Psoas muscle (tissue), 8 donors: ENCODE measurements around the gene DVL1. TPM values are rescaled to one million over a fixed set of nuclear protein-coding genes. Genes with fewer than 3 reads are reported as not detected.

Source experiments
- ATAC-seq, 4 donors: fragments of 200-7000 bp; cut with Tn5 transposase; one replicate each; pipeline ENCODE4 v1.9.1; 2020; ENCODE audit warnings: moderate library complexity in 3 of 4, mild to moderate bottlenecking in 2 of 4
- DNase-seq, 2 donors: peaks; one replicate each; pipeline ENCODE4 v3.0.0-alpha.2; 2020
- H3K27ac ChIP-seq: fragments of 200-600 bp; one replicate; pipeline ENCODE4 v1.8.0; 2022
- H3K27me3 ChIP-seq, 3 donors: fragments of 200-600 bp in 1 of 3; one replicate each; pipeline versions ENCODE4 v1.6.1 to v1.8.0; 2013 to 2022; ENCODE audit warnings: low read length in 2 of 3, mild to moderate bottlenecking in 2 of 3, moderate library complexity in 1 of 3; ENCODE audit not compliant: insufficient read depth in 3 of 3
- H3K36me3 ChIP-seq, 2 donors: fragments of 200-600 bp in 1 of 2; one replicate each; pipeline versions ENCODE4 v1.6.1 to v1.8.0; 2013 to 2022; ENCODE audit warnings: low read depth in 1 of 2, mild to moderate bottlenecking in 1 of 2, moderate library complexity in 1 of 2; ENCODE audit not compliant: insufficient read depth in 1 of 2
- H3K4me1 ChIP-seq: fragments of 200-600 bp; one replicate; pipeline ENCODE4 v1.8.0; 2022
- H3K4me3 ChIP-seq: fragments of 200-600 bp; one replicate; pipeline ENCODE4 v1.8.0; 2022; ENCODE audit warnings: mild to moderate bottlenecking
- H3K9me3 ChIP-seq: fragments of 200-600 bp; one replicate; pipeline ENCODE4 v1.8.0; 2022
- WGBS, 3 donors: extraction: QIAGEN DNeasy Blood & Tissue Kit; methylation state at CpG; one replicate each; pipeline versions ENCODE4 v1.1.6 to v1.1.7; 2013; 5-methylcytosine and 5-hydroxymethylcytosine counted together
- intact Hi-C, 2 donors: fragments of 100-400 bp; cut with DNase I; formaldehyde crosslinking; loops; one replicate each; pipeline versions ENCODE4 v1.11.0 to v1.14.2; 2022
- polyA plus RNA-seq, 3 donors: library from polyadenylated mRNA; stranded (reverse); fragments of 200-250 nt; gene quantifications; one replicate each; pipeline ENCODE4 v1.2.3, GENCODE V29; 2013
- total RNA-seq, 4 donors: library from RNA; stranded (reverse); fragmentation: NEBNext Ultra II Directional in 2 of 4; extraction: Animal tissue kit (Norgen Biotek cat#: 25700) in 2 of 4; gene quantifications; one replicate each; pipeline versions ENCODE4 v1.2.1 to v1.2.4, GENCODE V29; 2021 to 2023
- TF ChIP-seq, protein P1 (sequence below): fragments of 200-600 bp; IDR thresholded peaks from one replicate; pipeline ENCODE4 v1.8.0; 2022; ENCODE audit warnings: antibody characterized with exemption
- donor health status: healthy with polysubstance abuse.
- donor health status: DM: no; HTN: no; CAD: no; lungs with moderate emphysema.
- donor health status: Bipolar disorder and iron deficiency.
- donor health status: healthy.
- donor health status: DM: yes; HTN: yes; CAD: no.
- donor health status: DM: no; HTN: no; CAD: no.
- donor health status: DM: no; HTN: no; CAD: no.
- donor health status: DM: yes; HTN: yes; CAD: no.

The DVL1 gene
- total and polyA plus RNA-seq, 7 donors = 162 to 215 (median 208) TPM

DNA sequence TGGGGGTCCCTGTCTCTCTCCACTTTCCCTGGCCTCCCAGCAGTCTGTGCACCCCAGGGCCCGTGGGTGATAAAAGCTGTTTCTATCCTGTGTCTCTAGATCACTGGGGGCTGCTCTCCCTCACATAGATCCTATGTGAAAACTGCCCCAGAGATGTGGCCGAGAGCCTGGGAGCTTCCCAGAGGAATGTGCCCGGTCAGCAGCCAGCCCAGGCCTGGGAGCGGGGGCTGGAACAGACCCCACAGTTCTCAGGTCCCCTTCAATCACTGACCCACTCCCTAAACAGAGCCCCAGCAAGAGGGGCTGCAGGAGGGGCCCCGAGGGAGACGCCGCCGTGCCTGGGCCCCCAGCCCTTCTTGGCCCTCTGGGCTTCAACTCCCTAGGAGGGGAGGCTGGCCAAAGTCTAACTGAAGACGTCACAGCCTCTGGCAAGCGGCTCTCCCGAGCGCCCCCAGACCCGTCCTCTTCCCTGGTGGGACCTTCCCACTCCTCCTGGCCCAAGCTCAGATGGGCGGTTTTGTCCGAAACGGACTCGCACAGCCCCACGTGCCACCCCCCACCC is 8.7 kb upstream of the DVL1 start:
- Histone ChIP-seq H3K9me3 (no peaks in the 10 kb centered on the region), H3K36me3 (peaks cover 0 to 4% of the 10 kb centered on the region in 2 donors), H3K4me1 (peaks cover 21% of the 10 kb centered on the region), H3K4me3 (peak overlapping the region; percentile 57), H3K27me3 (peaks cover 0 to 57% (median 11%) of the 10 kb centered on the region in 3 donors), H3K27ac (peak overlapping the region; percentile 65)
- ATAC-seq (no peak), DNase-seq (peak in 1 of 2 donors; percentile 23)
- TF ChIP-seq, protein P1, sequence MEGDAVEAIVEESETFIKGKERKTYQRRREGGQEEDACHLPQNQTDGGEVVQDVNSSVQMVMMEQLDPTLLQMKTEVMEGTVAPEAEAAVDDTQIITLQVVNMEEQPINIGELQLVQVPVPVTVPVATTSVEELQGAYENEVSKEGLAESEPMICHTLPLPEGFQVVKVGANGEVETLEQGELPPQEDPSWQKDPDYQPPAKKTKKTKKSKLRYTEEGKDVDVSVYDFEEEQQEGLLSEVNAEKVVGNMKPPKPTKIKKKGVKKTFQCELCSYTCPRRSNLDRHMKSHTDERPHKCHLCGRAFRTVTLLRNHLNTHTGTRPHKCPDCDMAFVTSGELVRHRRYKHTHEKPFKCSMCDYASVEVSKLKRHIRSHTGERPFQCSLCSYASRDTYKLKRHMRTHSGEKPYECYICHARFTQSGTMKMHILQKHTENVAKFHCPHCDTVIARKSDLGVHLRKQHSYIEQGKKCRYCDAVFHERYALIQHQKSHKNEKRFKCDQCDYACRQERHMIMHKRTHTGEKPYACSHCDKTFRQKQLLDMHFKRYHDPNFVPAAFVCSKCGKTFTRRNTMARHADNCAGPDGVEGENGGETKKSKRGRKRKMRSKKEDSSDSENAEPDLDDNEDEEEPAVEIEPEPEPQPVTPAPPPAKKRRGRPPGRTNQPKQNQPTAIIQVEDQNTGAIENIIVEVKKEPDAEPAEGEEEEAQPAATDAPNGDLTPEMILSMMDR = no peak
- intact Hi-C loops = no loop called here
- 9 to 14% (median 9%) methylated on average over 17 to 18 of the region's 18 CpGs for WGBS, 3 donors

- Histone ChIP-seq H3K9me3 (no peaks in the 10 kb centered on the region), H3K4me3 (peak overlapping the region; percentile 57), H3K36me3 (peaks cover 0 to 4% of the 10 kb centered on the region in 2 donors), H3K27me3 (peaks cover 0 to 57% (median 7%) of the 10 kb centered on the region in 3 donors), H3K27ac (peak overlapping the region; percentile 65), H3K4me1 (peaks cover 22% of the 10 kb centered on the region)
- peak in 1 of 2 donors; percentile 38 for DNase-seq
- 19 to 48% (median 23%) methylated on average over 18 to 26 of the region's 26 CpGs for whole genome bisulfite sequencing, 3 donors
- intact Hi-C loops = no loop called here
- TF ChIP-seq, protein P1 = no peak
- no peak for ATAC-seq
Measured at GRCh38 chr1:1356796-1357401, 7.7 kb upstream of the DVL1 start.

DNA sequence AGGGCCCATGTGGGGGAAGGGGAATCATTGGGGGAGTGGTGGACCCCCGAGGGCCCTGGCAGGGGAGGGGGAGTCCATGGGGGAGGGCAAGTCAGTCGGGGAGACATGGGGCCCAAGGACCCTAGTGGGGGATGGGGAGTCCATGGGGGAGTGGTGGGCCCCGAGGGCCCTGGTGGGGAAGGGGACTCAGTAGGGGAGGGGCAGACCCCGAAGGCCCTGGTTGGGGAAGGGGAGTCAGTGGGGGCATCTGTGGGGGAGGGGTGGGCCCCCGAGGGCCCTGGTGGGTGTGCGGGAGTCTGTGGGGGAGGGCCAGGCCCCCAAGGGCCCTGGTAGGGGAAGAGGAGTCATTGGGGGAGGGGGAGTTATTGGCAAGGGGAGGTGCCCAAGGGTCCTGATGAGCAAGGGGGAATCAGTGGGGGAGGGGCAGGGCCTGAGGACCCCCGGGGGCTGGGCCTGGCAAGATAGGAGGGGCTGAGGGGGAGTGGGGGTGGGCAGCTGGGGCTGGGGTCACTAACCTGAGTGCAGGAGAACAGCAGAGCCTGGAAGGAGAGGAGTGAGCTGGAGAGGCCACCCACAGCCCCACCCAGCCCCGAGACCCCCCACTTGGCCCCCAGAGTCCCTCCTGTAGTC is 7.1 kb upstream of the DVL1 start:
- H3K27me3 ChIP-seq = peaks cover 0 to 53% (median 7%) of the 10 kb centered on the region in 3 donors
- DNase-seq (peak in 1 of 2 donors; percentile 49), ATAC-seq (no peak)
- H3K4me3 ChIP-seq = peak overlapping the region; percentile 57
- TF ChIP-seq, protein P1 = no peak
- H3K27ac ChIP-seq = no peak overlapping the region
- H3K4me1 ChIP-seq = peaks cover 28% of the 10 kb centered on the region
- no peaks in the 10 kb centered on the region for H3K9me3 ChIP-seq
- WGBS, 3 donors = 20 to 42% (median 26%) methylated on average over 7 to 8 of the region's 8 CpGs
- intact Hi-C loops = no loop called here
- H3K36me3 ChIP-seq = peaks cover 0 to 4% of the 10 kb centered on the region in 2 donors

DNA sequence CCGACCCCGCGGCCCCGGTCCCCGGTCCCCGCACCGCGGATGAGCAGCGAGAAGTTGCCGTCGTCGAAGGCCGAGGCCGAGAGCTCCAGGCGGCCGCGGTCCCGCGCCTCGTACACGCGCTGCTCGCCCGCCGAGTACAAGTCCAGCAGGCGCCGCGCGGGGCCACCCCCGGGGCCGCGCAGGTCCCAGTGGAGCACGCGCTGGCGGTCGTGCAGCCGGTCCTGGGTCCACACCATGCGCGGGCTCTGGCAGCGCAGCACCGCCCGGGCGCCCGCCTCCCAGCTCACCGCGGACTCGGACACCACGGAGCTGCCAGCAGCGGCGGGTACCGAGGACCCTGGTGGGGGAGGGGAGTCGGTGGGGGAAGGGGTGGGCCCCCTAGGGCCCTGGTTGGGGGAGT is 6.2 kb upstream of the DVL1 start:
- H3K9me3 ChIP-seq = no peaks in the 10 kb centered on the region
- peak in 1 of 4 donors; percentile 12 for ATAC-seq
- no peak overlapping the region for H3K27ac ChIP-seq
- H3K4me3 ChIP-seq = peak overlapping the region; percentile 44
- 3 to 12% (median 4%) methylated on average over 7 to 52 of the region's 52 CpGs for WGBS, 3 donors
- peaks cover 0 to 4% of the 10 kb centered on the region in 2 donors for H3K36me3 ChIP-seq
- TF ChIP-seq, protein P1 = no peak
- intact Hi-C loops = no loop called here
- H3K27me3 ChIP-seq = peaks cover 0 to 49% (median 3%) of the 10 kb centered on the region in 3 donors
- DNase-seq = peak; percentile 54 to 71
- peaks cover 21% of the 10 kb centered on the region for H3K4me1 ChIP-seq
